H54 (cell line): Measurements from ENCODE around the gene CHURC1.

Experiments
- DNase-seq: peaks from one replicate; pipeline ENCODE4 v3.0.0; 2011; ENCODE audit warnings: low spot score, mixed read lengths; ENCODE audit not compliant: insufficient read length
- FAIRE-seq: peaks from 3 replicates; lab custom pipeline; 2011; peaks lifted over from hg19 to GRCh38; lab: Jason Lieb, UNC
- POLR2A ChIP-seq: IDR thresholded peaks from 2 replicates; pipeline ENCODE4 v1.6.1; 2011; ENCODE audit warnings: low read depth, mild to moderate bottlenecking, low read length

The CHURC1 gene

DNA sequence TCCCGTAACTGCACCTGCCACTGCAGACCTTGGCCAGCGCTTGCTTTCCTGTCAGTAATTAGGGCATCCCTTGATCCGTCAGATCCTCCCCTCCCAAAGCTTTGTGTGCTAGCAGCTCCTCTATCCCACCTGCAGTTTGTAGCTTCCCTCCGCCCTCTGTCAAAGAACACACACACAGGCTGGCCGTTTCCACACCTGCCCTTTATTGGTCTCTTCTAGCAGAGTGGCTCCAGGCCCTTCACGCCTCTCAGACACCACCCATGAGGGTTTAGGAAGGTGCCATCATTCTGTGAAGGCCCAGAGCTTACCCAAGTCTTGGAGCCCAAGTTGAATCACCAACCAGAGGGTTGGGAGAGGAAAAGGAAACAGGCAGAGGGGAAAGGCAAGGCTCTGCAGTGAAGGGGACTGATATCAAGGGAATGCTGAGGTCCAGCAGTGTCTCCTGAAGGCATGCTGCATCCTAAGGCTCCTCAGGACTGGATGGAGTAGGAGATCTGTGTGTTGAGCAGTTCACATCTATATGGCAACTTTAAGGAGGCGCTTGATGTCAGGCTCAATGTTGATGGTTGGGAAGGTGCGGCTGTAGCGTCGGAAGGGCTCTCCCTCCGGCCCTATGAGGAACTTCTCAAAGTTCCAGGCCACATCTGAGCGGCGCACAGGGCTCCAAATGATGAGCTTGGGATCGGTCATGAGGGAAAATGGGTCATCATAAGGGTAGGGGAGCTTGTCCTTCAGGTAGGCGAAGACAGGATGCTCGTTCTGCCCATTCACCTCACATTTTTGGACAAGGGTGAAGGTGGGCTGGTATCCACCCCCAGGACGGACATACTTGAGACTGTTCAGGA, 24.9 kb downstream of the CHURC1 start:
- TF ChIP-seq POLR2A: no peak
- no peak for FAIRE-seq

DNA sequence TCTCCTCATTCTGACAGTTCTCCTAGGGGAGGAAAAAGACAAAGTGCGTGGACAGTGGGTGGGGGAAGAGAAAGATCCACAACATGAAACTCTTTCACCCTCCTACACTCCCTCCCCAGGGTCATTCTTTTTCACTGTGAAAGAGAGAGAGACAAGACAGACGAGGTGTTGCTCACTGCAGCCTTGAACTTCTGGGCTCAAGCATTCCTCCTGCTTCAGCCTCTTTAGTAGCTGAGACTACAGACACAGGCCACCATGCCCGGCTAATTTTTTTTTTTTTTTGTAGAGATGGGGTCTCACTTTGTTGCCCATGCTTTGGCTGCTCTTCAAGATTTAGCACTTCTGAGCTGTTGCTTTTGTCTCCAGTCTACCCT, 25.5 kb downstream of the CHURC1 start:
- FAIRE-seq (no peak), DNase-seq (no peak)
- no peak for TF ChIP-seq POLR2A

More for the DNA sequence above, 24.9 kb downstream of the CHURC1 start:
- DNase-seq: no peak

DNA sequence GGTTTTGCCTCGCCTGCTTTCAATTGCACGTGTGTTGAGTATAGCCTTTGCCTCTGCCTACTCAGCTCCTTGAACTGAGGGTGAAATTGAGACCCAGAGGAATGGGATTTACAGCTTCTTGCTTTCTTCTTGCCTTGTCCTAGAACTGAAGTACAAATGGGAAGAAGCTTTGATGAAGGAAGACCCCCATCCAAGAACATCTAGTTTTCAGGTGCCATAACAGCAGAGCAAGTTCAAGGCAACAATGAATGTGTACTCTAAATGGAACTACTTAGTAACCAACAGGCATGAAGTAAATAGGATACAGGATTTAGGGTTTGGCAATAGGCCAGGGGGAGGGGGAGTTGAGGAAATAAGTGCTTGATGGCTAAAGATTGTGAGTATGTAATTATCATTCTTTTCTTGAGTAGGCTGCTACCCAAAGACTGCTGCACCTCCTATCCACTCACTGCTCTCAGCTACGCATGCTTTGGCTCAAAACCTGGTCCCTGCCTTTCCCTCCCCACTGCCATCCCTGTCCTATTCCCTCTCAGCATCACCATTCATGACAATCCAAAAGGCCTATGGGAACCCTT, 26.2 kb downstream of the CHURC1 start:
- no peak for FAIRE-seq
- no peak for DNase-seq
- no peak for TF ChIP-seq POLR2A

DNA sequence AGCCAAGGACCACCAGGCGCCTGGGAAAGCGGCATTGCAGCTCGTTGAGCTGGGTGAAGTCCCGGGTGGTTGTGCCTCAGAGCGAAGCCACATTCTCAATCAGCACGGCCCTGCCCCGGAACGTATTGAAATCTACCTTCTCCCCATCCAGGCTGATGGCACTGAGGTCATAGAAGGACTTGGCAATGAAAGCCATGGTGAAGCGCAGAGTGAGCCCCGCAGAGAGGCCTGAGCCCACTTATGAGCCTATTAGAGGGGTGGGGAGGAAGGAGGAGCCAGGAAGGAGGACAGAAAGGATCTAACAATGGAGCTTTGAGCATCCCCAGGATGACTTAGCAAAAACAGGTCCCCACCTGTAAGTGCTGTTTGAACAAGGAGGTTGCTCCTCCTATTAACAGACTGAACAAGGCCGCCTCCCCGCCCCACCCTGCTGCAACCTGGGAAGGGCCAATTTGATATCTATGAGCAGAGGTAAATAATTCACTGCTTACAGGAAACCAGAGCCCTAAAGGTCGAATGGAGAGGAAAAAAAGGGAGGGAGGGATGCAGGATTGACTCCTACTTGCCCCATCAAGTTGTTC, 28.4 kb downstream of the CHURC1 start, which contains the start of gene GPX2:
GPX2 (minus strand) TSS at position 215 of the 581 bp plus-strand sequence; CDS start at position 196, 19 bp downstream.
- DNase-seq: no peak
- no peak for TF ChIP-seq POLR2A
- no peak for FAIRE-seq

DNA sequence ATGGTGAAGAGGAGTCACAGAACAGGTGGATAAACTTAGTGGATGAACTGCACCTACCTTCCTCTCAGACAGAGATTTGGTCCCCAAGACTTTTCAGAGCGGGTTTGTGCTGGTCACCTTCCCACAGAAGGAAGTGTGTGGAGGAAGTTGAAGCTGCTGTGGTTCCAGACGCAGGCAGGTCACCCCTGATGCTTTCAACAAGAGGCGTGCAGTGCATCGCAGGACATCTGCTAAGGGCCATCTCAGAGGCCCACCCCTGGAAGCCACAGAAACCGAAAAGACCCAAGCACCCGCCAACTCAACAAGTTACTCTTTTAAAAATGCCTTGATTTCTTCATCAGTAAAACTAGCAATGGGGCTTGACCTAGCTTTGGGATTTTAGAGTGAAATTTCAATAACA, 29.3 kb downstream of the CHURC1 start:
- no peak for TF ChIP-seq POLR2A
- no peak for FAIRE-seq

DNA sequence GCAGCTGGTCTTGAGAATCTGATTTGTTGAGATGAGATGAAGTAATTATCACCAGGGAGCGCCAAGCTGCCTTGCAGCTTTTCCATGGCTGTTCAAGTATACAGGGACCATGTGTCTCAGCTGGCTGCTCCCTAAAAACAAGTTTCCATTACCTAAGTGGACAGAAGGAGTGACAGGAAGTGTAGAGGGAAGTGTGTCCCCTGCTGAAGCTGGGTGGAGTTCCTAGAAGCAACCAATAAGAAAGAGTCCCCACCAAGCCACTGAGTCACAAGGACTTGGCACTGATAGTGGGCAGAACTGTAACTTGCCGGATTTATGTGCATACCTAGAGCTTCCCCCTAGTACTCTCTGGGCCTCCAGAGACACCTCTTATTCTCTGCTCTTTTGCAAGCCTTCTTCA, 29.8 kb downstream of the CHURC1 start:
- DNase-seq: no peak
- no peak for TF ChIP-seq POLR2A
- FAIRE-seq: no peak

More for the DNA sequence above, 29.3 kb downstream of the CHURC1 start:
- no peak for DNase-seq

DNA sequence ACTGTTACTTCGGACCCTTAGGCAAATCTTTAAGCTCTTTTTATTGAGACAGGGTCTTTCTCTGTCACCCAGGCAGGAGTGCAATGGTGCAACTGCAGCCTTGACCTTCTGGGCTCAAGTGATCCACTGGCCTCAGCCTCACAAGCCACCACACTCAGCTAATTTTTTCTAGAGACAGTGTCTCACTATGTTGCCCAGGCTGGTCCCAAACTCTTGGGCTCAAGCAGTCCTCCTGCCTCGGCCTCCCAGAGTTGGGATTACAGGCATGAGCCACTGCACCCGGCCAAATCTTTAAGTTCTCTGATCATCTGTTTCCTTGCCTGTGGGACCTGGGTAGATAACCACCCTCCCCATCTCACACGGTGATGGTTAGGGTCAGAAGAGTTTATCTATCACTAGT, 30.6 kb downstream of the CHURC1 start:
- FAIRE-seq (no peak), DNase-seq (no peak)
- no peak for TF ChIP-seq POLR2A

DNA sequence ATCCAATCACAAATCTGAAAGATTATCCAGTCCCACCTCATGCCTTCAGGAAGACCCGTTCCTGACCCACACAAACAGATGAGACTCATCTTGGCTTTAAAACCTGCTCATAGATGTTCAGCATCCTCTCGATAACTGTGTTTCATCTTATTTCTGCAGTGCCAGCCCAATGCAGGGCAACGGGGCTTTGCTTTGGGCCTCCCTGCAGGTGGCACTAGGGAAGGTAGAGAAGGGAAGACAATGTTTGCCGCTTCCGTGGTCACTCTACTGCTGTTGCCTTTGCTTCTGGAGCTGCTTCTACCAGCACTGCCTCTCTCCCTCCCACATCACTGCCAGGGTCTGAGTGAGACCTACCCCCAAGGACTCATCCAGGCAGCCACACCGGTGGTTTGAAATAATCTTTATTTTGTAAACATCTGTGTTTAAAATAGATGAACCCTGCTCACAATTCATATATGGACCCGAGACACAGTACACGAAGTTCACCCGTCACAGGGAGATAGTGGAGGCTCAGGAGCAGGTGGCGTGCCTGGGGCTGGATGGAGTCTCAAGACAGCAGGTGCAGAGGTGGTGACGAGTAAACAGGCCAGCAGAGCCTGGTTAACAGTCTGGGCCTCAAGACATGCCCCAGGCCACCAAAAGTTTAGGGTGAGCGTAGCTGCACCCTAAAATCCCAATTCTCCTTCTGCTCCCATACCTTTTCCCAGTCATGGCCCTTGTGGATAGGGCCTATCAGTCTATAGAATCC, 31.4 kb downstream of the CHURC1 start:
- no peak for DNase-seq
- TF ChIP-seq POLR2A: no peak
- no peak for FAIRE-seq

DNA sequence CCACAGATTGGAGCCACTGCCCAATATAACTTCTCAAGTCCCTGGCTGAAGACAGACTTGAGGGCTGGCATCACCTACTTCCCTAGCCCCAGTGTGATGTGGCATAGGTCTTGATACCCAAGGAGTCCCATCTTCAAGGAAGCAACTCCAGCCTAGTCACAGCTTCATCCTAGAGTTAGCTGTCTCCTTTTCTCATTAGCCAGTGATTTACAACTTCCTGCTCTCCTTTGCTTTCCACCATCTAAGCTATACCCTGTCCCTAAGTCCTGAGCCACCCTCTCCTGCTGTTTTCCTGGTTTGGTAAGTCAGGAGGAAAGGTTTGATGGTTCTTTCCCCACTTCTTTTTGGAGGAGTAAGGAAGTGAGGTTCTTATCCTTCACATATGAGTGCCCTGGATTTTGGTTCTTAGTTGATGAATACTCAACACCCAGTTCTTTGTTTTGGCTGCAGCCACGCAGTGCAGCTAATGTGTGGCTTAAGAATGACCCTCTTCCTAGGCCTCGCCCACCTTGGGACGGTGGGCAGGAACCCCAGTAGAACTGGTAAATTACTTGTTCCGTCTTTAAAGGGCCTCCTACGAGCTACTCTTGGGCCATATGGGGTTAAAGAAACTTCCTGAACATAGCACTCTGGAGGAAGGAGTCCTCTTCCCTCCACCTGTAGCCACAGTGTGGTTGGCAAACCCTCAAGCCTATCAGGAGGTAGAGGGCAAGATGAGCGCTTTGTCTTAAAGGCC, 32.2 kb downstream of the CHURC1 start:
- DNase-seq: no peak
- no peak for FAIRE-seq
- no peak for TF ChIP-seq POLR2A

DNA sequence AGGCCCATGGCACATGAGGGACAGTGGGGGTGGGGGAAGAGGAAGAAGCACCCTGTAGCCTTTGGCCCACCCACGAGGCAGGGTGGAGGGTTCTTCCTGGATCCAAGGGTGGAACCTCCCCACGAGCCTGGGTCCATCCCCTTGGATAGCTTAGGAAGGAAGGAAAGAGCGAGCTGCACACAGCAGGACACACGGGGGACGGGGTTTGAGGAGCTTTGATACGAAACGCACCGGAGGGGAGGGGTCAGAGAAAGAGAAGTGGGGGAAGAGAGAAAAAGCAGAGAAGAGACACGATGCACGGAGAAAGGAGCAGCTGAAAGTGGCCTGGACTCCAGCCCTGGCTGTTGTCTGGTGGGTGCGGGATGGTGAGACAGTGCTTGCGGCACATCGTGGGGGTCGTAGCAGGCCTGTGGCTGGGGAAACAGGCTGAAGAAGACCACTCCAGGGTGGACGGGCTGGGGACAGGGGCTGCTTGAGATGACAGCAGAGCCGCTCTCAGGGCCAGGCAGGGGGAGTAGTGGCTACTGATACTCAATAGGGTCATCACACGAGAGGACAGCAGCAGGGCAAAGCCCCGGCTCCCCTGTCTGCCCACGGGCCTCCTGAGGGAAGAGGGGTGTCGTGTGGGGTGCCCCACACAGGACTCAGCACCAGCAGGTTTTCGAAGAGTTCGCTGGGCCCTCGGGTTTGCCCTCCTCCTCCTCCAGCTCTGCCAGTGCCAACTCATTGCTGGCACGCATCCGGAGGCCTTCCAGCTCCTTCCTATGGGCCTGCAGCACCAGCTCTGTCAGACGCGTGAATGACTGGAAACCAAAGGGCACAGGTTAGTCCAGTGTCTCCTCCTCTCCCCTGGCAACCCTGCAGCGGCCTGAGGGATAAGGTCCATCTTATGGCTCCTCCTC, 33.7 kb downstream of the CHURC1 start:
- DNase-seq (no peak), FAIRE-seq (no peak)
- TF ChIP-seq POLR2A: no peak

DNA sequence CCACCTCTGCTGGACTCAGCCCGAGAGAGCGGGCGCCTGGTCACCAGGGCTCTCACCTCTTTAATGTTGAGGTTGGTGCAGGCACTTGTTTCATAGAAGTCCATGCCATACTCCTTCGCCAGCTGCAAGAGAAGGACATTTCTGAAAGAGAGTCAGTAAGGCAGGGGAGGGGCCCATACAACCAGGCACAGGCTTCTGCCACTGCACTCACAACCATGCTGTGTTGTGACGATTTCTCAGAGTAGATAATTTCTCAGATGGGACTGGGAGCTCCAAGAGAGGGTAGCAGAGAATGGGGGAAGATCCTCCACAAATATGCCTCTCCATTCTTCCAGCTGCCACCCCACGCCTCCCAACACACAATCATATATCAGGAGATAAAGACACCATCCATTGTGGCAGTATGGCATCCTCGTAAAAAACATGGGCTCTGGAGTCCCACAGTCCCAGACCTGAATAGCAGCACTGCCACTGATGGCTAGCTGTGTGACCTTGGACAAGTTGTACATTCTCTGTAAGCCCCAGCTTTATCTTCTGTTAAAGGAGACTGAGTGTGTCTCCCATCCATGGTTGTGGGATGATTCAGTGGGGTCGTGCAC, 34.5 kb downstream of the CHURC1 start:
- TF ChIP-seq POLR2A: no peak
- FAIRE-seq (no peak), DNase-seq (no peak)

DNA sequence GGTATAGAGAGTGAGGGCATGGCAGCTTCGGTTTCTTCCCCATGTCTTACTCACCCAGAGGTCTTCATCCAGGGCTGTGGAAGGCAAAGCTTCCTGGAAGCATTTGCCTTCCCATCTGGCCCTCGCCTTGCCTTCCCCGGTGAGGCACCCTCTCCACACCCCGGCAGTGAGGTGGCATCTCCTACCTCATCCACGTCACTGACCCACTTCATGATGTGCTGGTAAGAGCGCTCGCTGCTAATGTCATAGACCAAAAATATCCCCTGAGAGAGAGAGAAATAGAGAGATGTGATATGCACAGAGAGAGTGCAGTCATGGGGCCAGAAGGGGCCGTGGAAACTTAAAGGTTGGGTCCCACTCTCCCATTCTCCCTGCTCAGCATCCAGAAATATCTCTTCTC, 36.6 kb downstream of the CHURC1 start:
- FAIRE-seq (no peak), DNase-seq (no peak)
- TF ChIP-seq POLR2A: no peak

DNA sequence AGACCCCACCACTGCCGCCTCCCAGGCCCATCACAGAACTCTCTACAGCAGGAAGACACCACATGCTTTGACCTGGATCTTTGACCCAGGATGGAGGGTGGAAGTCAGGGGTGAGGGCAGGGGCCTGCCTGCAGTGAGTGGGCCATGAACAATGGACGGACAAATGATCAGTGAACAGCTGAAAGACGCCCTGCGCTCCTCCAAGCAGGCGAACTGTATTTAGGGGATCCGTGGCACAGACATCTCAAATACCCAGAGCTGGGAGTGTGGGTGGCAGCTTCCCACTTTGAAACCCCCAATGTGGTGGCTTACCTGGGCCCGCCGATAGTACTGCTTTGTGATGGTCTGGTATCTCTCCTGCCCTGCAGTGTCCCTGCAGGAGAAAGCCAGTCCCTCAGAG, 37.0 kb downstream of the CHURC1 start:
- no peak for DNase-seq
- TF ChIP-seq POLR2A: no peak
- FAIRE-seq: no peak
